ENCODE results near the gene AMTN. TPM values are rescaled to one million over a fixed set of nuclear protein-coding genes. Genes with fewer than 3 reads are reported as not detected.

Gene AMTN
- total and polyA plus RNA-seq, 4 donors: not detected

GRCh38 chr4:70556856-70557255 lies 38.5 kb downstream of the AMTN start:
- no peak overlapping the region for H3K27ac ChIP-seq (ENCODE audit: low read depth, low read length)
- H3K9me3 ChIP-seq (ENCODE audit: control insufficient read depth, insufficient read depth, low read length): no peaks in the 10 kb centered on the region
- no peaks in the 10 kb centered on the region for H3K4me1 ChIP-seq (ENCODE audit: control insufficient read depth, insufficient read depth, low read length)
- no peaks in the 10 kb centered on the region for H3K36me3 ChIP-seq (ENCODE audit: control insufficient read depth, insufficient read depth, low read length)
- H3K27me3 ChIP-seq (ENCODE audit: control insufficient read depth, insufficient read depth, low read length): no peaks in the 10 kb centered on the region
- no peak for DNase-seq (ENCODE audit: low read depth in 4 of 6, low spot score in 6 of 6)
- no peak overlapping the region for H3K4me3 ChIP-seq (ENCODE audit: low read depth, low read length)
- whole genome bisulfite sequencing (ENCODE audit: insufficient coverage): no CpG with 5 or more reads among the region's 1 CpG

GRCh38 chr4:70559211-70559830 lies 41.0 kb downstream of the AMTN start:
- DNase-seq (ENCODE audit: low read depth in 4 of 6, low spot score in 6 of 6): peak; percentile 15 to 86 (median 43)
- no peak overlapping the region for H3K27ac ChIP-seq (ENCODE audit: low read depth, low read length)
- H3K9me3 ChIP-seq (ENCODE audit: control insufficient read depth, insufficient read depth, low read length): no peaks in the 10 kb centered on the region
- no peaks in the 10 kb centered on the region for H3K36me3 ChIP-seq (ENCODE audit: control insufficient read depth, insufficient read depth, low read length)
- no peak overlapping the region for H3K4me3 ChIP-seq (ENCODE audit: low read depth, low read length)
- no peaks in the 10 kb centered on the region for H3K27me3 ChIP-seq (ENCODE audit: control insufficient read depth, insufficient read depth, low read length)
- no peaks in the 10 kb centered on the region for H3K4me1 ChIP-seq (ENCODE audit: control insufficient read depth, insufficient read depth, low read length)
- no CpG with 5 or more reads among the region's 2 CpGs for WGBS (ENCODE audit: insufficient coverage)

GRCh38 chr4:70559924-70560323 lies 41.6 kb downstream of the AMTN start:
- H3K27ac ChIP-seq (ENCODE audit: low read depth, low read length): no peak overlapping the region
- H3K9me3 ChIP-seq (ENCODE audit: control insufficient read depth, insufficient read depth, low read length): no peaks in the 10 kb centered on the region
- H3K4me1 ChIP-seq (ENCODE audit: control insufficient read depth, insufficient read depth, low read length): no peaks in the 10 kb centered on the region
- H3K4me3 ChIP-seq (ENCODE audit: low read depth, low read length): no peak overlapping the region
- no peaks in the 10 kb centered on the region for H3K36me3 ChIP-seq (ENCODE audit: control insufficient read depth, insufficient read depth, low read length)
- WGBS (ENCODE audit: insufficient coverage): 100% methylated on average over 1 of the region's 1 CpG
- H3K27me3 ChIP-seq (ENCODE audit: control insufficient read depth, insufficient read depth, low read length): no peaks in the 10 kb centered on the region
- no peak for DNase-seq (ENCODE audit: low read depth in 4 of 6, low spot score in 6 of 6)

GRCh38 chr4:70564033-70564432 lies 45.7 kb downstream of the AMTN start:
- DNase-seq (ENCODE audit: low read depth in 4 of 6, low spot score in 6 of 6): peak in 1 of 6 donors; percentile 27
- no peaks in the 10 kb centered on the region for H3K27me3 ChIP-seq (ENCODE audit: control insufficient read depth, insufficient read depth, low read length)
- no peaks in the 10 kb centered on the region for H3K36me3 ChIP-seq (ENCODE audit: control insufficient read depth, insufficient read depth, low read length)
- H3K9me3 ChIP-seq (ENCODE audit: control insufficient read depth, insufficient read depth, low read length): no peaks in the 10 kb centered on the region
- no peak overlapping the region for H3K4me3 ChIP-seq (ENCODE audit: low read depth, low read length)
- H3K4me1 ChIP-seq (ENCODE audit: control insufficient read depth, insufficient read depth, low read length): no peaks in the 10 kb centered on the region
- no peak overlapping the region for H3K27ac ChIP-seq (ENCODE audit: low read depth, low read length)
- WGBS (ENCODE audit: insufficient coverage): 72% methylated on average over 4 of the region's 8 CpGs

- Histone ChIP-seq H3K4me3 (ENCODE audit: low read depth, low read length) (no peak overlapping the region), H3K27me3 (ENCODE audit: control insufficient read depth, insufficient read depth, low read length) (no peaks in the 10 kb centered on the region), H3K4me1 (ENCODE audit: control insufficient read depth, insufficient read depth, low read length) (no peaks in the 10 kb centered on the region), H3K27ac (ENCODE audit: low read depth, low read length) (no peak overlapping the region), H3K9me3 (ENCODE audit: control insufficient read depth, insufficient read depth, low read length) (peaks cover 1% of the 10 kb centered on the region), H3K36me3 (ENCODE audit: control insufficient read depth, insufficient read depth, low read length) (no peaks in the 10 kb centered on the region)
- no peak for DNase-seq (ENCODE audit: low read depth in 4 of 6, low spot score in 6 of 6)
- WGBS (ENCODE audit: insufficient coverage): 93% methylated on average over 2 of the region's 2 CpGs
Observed at GRCh38 chr4:70570796-70571195, 52.4 kb downstream of the AMTN start.

DNA sequence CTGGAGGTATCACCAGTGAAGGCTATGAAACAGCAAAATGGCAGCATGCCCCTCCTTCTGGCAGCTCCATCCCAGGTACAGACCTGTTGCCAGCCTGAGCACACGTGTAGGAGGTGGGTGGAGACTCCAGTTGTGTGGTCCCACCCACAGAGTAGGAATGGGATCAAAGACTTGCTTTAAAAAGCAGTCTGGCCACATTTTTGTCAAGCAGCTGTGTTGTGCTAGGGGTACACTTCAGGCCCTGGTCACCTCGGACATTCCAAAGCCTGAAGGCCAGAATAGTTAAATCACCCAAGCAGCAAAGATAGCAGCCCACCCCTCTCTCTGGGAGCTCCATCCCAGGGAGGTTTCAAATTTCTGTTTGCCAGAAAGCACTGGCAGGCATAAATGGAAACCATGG lies 53.4 kb downstream of the AMTN start:
- no peak for DNase-seq (ENCODE audit: low read depth in 4 of 6, low spot score in 6 of 6)
- H3K27ac ChIP-seq (ENCODE audit: low read depth, low read length): no peak overlapping the region
- H3K4me3 ChIP-seq (ENCODE audit: low read depth, low read length): no peak overlapping the region
- H3K4me1 ChIP-seq (ENCODE audit: control insufficient read depth, insufficient read depth, low read length): no peaks in the 10 kb centered on the region
- 39% methylated on average over 2 of the region's 2 CpGs for WGBS (ENCODE audit: insufficient coverage)
- no peaks in the 10 kb centered on the region for H3K27me3 ChIP-seq (ENCODE audit: control insufficient read depth, insufficient read depth, low read length)
- H3K9me3 ChIP-seq (ENCODE audit: control insufficient read depth, insufficient read depth, low read length): peaks cover 1% of the 10 kb centered on the region
- H3K36me3 ChIP-seq (ENCODE audit: control insufficient read depth, insufficient read depth, low read length): no peaks in the 10 kb centered on the region

DNA sequence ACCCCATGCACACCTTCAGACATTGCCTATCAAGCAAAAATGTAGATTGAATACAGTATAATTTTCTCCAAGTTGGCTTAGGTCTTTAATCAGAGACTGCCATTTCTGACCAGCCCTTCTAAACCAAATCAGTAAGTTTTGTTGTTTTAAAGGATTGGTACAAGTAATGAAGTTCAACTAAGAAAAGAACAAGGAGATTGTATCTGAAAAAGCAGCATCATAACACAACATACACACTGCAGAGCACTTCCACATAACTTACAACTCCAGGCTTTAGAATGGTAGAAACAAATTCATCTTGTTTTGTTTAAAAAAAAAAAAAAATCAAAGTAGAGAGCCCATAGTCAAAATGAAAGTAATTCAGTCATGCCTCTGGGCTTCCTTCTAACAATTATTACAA lies 57.6 kb downstream of the AMTN start:
- H3K4me3 ChIP-seq (ENCODE audit: low read depth, low read length): no peak overlapping the region
- no peak overlapping the region for H3K27ac ChIP-seq (ENCODE audit: low read depth, low read length)
- no peaks in the 10 kb centered on the region for H3K27me3 ChIP-seq (ENCODE audit: control insufficient read depth, insufficient read depth, low read length)
- H3K36me3 ChIP-seq (ENCODE audit: control insufficient read depth, insufficient read depth, low read length): no peaks in the 10 kb centered on the region
- no peak for DNase-seq (ENCODE audit: low read depth in 4 of 6, low spot score in 6 of 6)
- H3K9me3 ChIP-seq (ENCODE audit: control insufficient read depth, insufficient read depth, low read length): peaks cover 1% of the 10 kb centered on the region
- H3K4me1 ChIP-seq (ENCODE audit: control insufficient read depth, insufficient read depth, low read length): no peaks in the 10 kb centered on the region

GRCh38 chr4:70577220-70577927 lies 59.0 kb downstream of the AMTN start:
- H3K4me1 ChIP-seq (ENCODE audit: control insufficient read depth, insufficient read depth, low read length): no peaks in the 10 kb centered on the region
- no peak overlapping the region for H3K27ac ChIP-seq (ENCODE audit: low read depth, low read length)
- DNase-seq (ENCODE audit: low read depth in 4 of 6, low spot score in 6 of 6): no peak
- H3K4me3 ChIP-seq (ENCODE audit: low read depth, low read length): no peak overlapping the region
- peaks cover 1% of the 10 kb centered on the region for H3K9me3 ChIP-seq (ENCODE audit: control insufficient read depth, insufficient read depth, low read length)
- H3K27me3 ChIP-seq (ENCODE audit: control insufficient read depth, insufficient read depth, low read length): no peaks in the 10 kb centered on the region
- no peaks in the 10 kb centered on the region for H3K36me3 ChIP-seq (ENCODE audit: control insufficient read depth, insufficient read depth, low read length)
- 63% methylated on average over 5 of the region's 6 CpGs for WGBS (ENCODE audit: insufficient coverage)

DNA sequence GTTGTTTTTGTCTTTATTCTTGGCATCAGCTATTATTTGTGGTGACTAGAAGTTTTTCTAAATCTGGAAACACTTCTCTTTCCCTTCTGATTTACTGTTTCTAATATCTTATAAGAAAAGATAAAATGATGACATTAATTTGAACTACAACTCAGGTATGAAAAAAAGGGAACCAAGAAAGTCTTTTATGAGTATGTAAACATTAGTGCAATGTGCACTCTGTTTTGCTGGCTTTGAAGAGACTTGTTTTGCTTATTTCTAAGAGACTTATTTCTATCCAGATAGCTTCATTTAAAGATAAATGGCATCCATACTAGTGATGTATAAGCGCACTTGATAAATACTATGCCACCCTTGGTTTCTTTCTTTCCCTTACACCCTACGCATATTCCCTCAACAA lies 63.6 kb downstream of the AMTN start:
- WGBS (ENCODE audit: insufficient coverage): 100% methylated on average over 1 of the region's 2 CpGs
- Histone ChIP-seq H3K27me3 (ENCODE audit: control insufficient read depth, insufficient read depth, low read length) (no peaks in the 10 kb centered on the region), H3K9me3 (ENCODE audit: control insufficient read depth, insufficient read depth, low read length) (no peaks in the 10 kb centered on the region), H3K4me1 (ENCODE audit: control insufficient read depth, insufficient read depth, low read length) (no peaks in the 10 kb centered on the region), H3K27ac (ENCODE audit: low read depth, low read length) (no peak overlapping the region), H3K4me3 (ENCODE audit: low read depth, low read length) (no peak overlapping the region), H3K36me3 (ENCODE audit: control insufficient read depth, insufficient read depth, low read length) (no peaks in the 10 kb centered on the region)
- no peak for DNase-seq (ENCODE audit: low read depth in 4 of 6, low spot score in 6 of 6)
